Measurements from ENCODE around the gene CDH13. TPM values are rescaled to one million over a fixed set of nuclear protein-coding genes. Genes with fewer than 3 reads are reported as not detected.

CDH13 gene
- total and polyA plus RNA-seq, 2 experiments from 2014 or later: 1.6 to 4.4 TPM

GRCh38 chr16:83482545-83483162, 855.9 kb downstream of the CDH13 start:
- no peak overlapping the region for H2AFZ ChIP-seq
- H3K9me3 Mint-ChIP-seq: no peaks in the 10 kb centered on the region
- H3K27me3 Mint-ChIP-seq (ENCODE audit: insufficient read depth, low read depth, poor library complexity): no peaks in the 10 kb centered on the region
- peaks cover 5% of the 10 kb centered on the region; the same call in 1 of the 2 replicates for H3K9me2 ChIP-seq (ENCODE audit: insufficient read depth)
- H3K27ac ChIP-seq (ENCODE audit: low read depth): no peak overlapping the region
- no peak overlapping the region for H3K4me3 Mint-ChIP-seq
- no peaks in the 10 kb centered on the region for H3K27me3 ChIP-seq (ENCODE audit: insufficient read depth)
- DNase-seq (ENCODE audit: low spot score): no peak
- H3F3A ChIP-seq (replicated peaks; ENCODE audit: low read depth): no peaks in the 10 kb centered on the region
- no peaks in the 10 kb centered on the region for H3K4me1 ChIP-seq (ENCODE audit: insufficient read depth)
- H4K20me1 ChIP-seq (replicated peaks; ENCODE audit: insufficient read depth): no peaks in the 10 kb centered on the region
- no peaks in the 10 kb centered on the region for H3K79me2 ChIP-seq (replicated peaks; ENCODE audit: insufficient read depth)
- no peak for TF ChIP-seq ETS1 (IDR thresholded peaks at IDR 0.05)
- no peak for TF ChIP-seq ZNF462 (CRISPR knock-in tag; IDR thresholded peaks at IDR 0.05)
- TF ChIP-seq EZH2 (IDR thresholded peaks at IDR 0.05; ENCODE audit: low read depth, unreplicated experiment): no peak
- no peak for TF ChIP-seq ZNF114 (CRISPR knock-in tag; IDR thresholded peaks at IDR 0.05)
- H3K4me2 ChIP-seq: no peak overlapping the region
- no peaks in the 10 kb centered on the region for H3K36me3 ChIP-seq (ENCODE audit: insufficient read depth)
- no peak overlapping the region for H3K27ac Mint-ChIP-seq
- no peaks in the 10 kb centered on the region for H3K36me3 Mint-ChIP-seq (ENCODE audit: low read depth)
- H3K4me1 Mint-ChIP-seq: no peaks in the 10 kb centered on the region
- H3K4me3 ChIP-seq: no peak overlapping the region
- ATAC-seq: no peak

- no peak overlapping the region for H3K4me3 Mint-ChIP-seq
- H3F3A ChIP-seq (replicated peaks; ENCODE audit: low read depth): no peaks in the 10 kb centered on the region
- H3K27ac ChIP-seq (ENCODE audit: low read depth): no peak overlapping the region
- no peaks in the 10 kb centered on the region for H3K36me3 ChIP-seq (ENCODE audit: insufficient read depth)
- H3K79me2 ChIP-seq (replicated peaks; ENCODE audit: insufficient read depth): no peaks in the 10 kb centered on the region
- no peaks in the 10 kb centered on the region for H4K20me1 ChIP-seq (replicated peaks; ENCODE audit: insufficient read depth)
- no peak overlapping the region for H3K4me3 ChIP-seq
- H2AFZ ChIP-seq: no peak overlapping the region
- H3K9me3 Mint-ChIP-seq: no peaks in the 10 kb centered on the region
- H3K9me2 ChIP-seq (ENCODE audit: insufficient read depth): no peaks in the 10 kb centered on the region; the same call in 1 of the 2 replicates
- H3K4me2 ChIP-seq: no peak overlapping the region
- ATAC-seq (no peak), DNase-seq (ENCODE audit: low spot score) (no peak)
- no peaks in the 10 kb centered on the region for H3K27me3 Mint-ChIP-seq (ENCODE audit: insufficient read depth, low read depth, poor library complexity)
- no peak overlapping the region for H3K27ac Mint-ChIP-seq
- H3K27me3 ChIP-seq (ENCODE audit: insufficient read depth): no peaks in the 10 kb centered on the region
- no peaks in the 10 kb centered on the region for H3K36me3 Mint-ChIP-seq (ENCODE audit: low read depth)
- no peaks in the 10 kb centered on the region for H3K4me1 ChIP-seq (ENCODE audit: insufficient read depth)
- no peaks in the 10 kb centered on the region for H3K4me1 Mint-ChIP-seq
- TF ChIP-seq EZH2 (IDR thresholded peaks at IDR 0.05; ENCODE audit: low read depth, unreplicated experiment) (no peak), CTCF (conservative IDR thresholded peaks at IDR 0.05; ENCODE audit: low read depth in 2 of 2) (no peak), REST (IDR thresholded peaks at IDR 0.05; ENCODE audit: unreplicated experiment) (no peak), EZH2phosphoT487 (IDR thresholded peaks at IDR 0.05; ENCODE audit: unreplicated experiment) (no peak)
These were observed 863.3 kb downstream of the CDH13 start for GRCh38 chr16:83490073-83490472.

All from GM23338 (cell line).